ENCODE results near the gene TAPT1. TPM values are rescaled to one million over a fixed set of nuclear protein-coding genes. Genes with fewer than 3 reads are reported as not detected.

The TAPT1 gene
- total RNA-seq, 1 donor from 2014 or later: 34.2 TPM

- intact Hi-C loops (cut with DNase I): no loop called here
- DNase-seq (ENCODE audit: missing footprints) (no peak), ATAC-seq (no peak)
These were observed 1.8 kb downstream of the TAPT1 start for GRCh38 chr4:16224264-16225166.

- no peak for DNase-seq (ENCODE audit: missing footprints)
- intact Hi-C loops (cut with DNase I): no loop called here
- ATAC-seq: no peak
These were observed 3.2 kb downstream of the TAPT1 start for GRCh38 chr4:16222957-16223527.

GRCh38 chr4:16218950-16219349 lies 7.3 kb downstream of the TAPT1 start:
- intact Hi-C loops (cut with DNase I): no loop called here
- DNase-seq (ENCODE audit: missing footprints) (no peak), ATAC-seq (no peak)

GRCh38 chr4:16217300-16218051 lies 8.8 kb downstream of the TAPT1 start:
- intact Hi-C loops (cut with DNase I): no loop called here
- ATAC-seq: no peak
- DNase-seq (ENCODE audit: missing footprints): no peak

- DNase-seq (ENCODE audit: missing footprints) (no peak), ATAC-seq (no peak)
- intact Hi-C loops (cut with DNase I): no loop called here
These were observed 13.2 kb downstream of the TAPT1 start for GRCh38 chr4:16213121-16213520.

GRCh38 chr4:16212138-16212782 lies 14.0 kb downstream of the TAPT1 start:
- peak; percentile 34 for ATAC-seq
- intact Hi-C loops (cut with DNase I): no loop called here
- DNase-seq (ENCODE audit: missing footprints): no peak

GRCh38 chr4:16207409-16207808 lies 18.9 kb downstream of the TAPT1 start:
- intact Hi-C loops (cut with DNase I): no loop called here
- DNase-seq (ENCODE audit: missing footprints) (no peak), ATAC-seq (no peak)

GRCh38 chr4:16206848-16207247 lies 19.4 kb downstream of the TAPT1 start:
- intact Hi-C loops (cut with DNase I): no loop called here
- no peak for ATAC-seq
- DNase-seq (ENCODE audit: missing footprints): no peak

- intact Hi-C loops (cut with DNase I): no loop called here
- no peak for ATAC-seq
- no peak for DNase-seq (ENCODE audit: missing footprints)
These were observed 20.0 kb downstream of the TAPT1 start for GRCh38 chr4:16206301-16206700.

- intact Hi-C loops (cut with DNase I): no loop called here
- peak; percentile 43 for ATAC-seq
These were observed 20.7 kb downstream of the TAPT1 start for GRCh38 chr4:16205298-16206164.

GRCh38 chr4:16204505-16204904 lies 21.8 kb downstream of the TAPT1 start:
- intact Hi-C loops (cut with DNase I): no loop called here
- ATAC-seq (peak; percentile 40), DNase-seq (ENCODE audit: missing footprints) (no peak)

More at GRCh38 chr4:16205298-16206164, 20.7 kb downstream of the TAPT1 start:
- DNase-seq (ENCODE audit: missing footprints): no peak

- DNase-seq (ENCODE audit: missing footprints) (no peak), ATAC-seq (no peak)
- intact Hi-C loops (cut with DNase I): no loop called here
These were observed 23.2 kb downstream of the TAPT1 start for GRCh38 chr4:16203083-16203482.

- ATAC-seq (no peak), DNase-seq (ENCODE audit: missing footprints) (no peak)
- intact Hi-C loops (cut with DNase I): no loop called here
These were observed 23.7 kb downstream of the TAPT1 start for GRCh38 chr4:16202598-16202997.

- ATAC-seq: no peak
- intact Hi-C loops (cut with DNase I): loop anchor here (2.0 kb wide), 1 partner anchor 172 kb away; no protein-coding TSS in a partner anchor
- no peak for DNase-seq (ENCODE audit: missing footprints)
These were observed 27.2 kb downstream of the TAPT1 start for GRCh38 chr4:16199093-16199492.

GRCh38 chr4:16197876-16198665 lies 28.2 kb downstream of the TAPT1 start:
- intact Hi-C loops (cut with DNase I): loop anchor here (2.0 kb wide), 2 partner anchors 67 to 171 kb away; no protein-coding TSS in a partner anchor
- DNase-seq (ENCODE audit: missing footprints): no peak
- ATAC-seq: peak; percentile 46

- DNase-seq (ENCODE audit: missing footprints) (no peak), ATAC-seq (peak; percentile 91)
- intact Hi-C loops (cut with DNase I): loop anchor here (2.0 kb wide), 1 partner anchor 68 kb away; no protein-coding TSS in a partner anchor
These were observed 29.5 kb downstream of the TAPT1 start for GRCh38 chr4:16196482-16197393.
